Stomach smooth muscle (tissue), 2 donors: ENCODE data around the gene CLK3.
A peak's percentile ranks its signal among the peaks of the same experiment; 100 is the strongest.
"Not testable (repeated sequence)": the region's sequence is repeated elsewhere in the genome, so short reads cannot be mapped to it uniquely, and the experiment has no call there.

Source experiments
- H3K27ac ChIP-seq: one replicate; pipeline ENCODE4 v1.7.0; 2013; ENCODE audit warnings: mild to moderate bottlenecking, low read length, inconsistent platforms
- H3K27me3 ChIP-seq, 2 donors: one replicate each; pipeline ENCODE4 v1.7.0; 2013; ENCODE audit warnings: low read length in 2 of 2; ENCODE audit not compliant: insufficient read depth in 2 of 2, control insufficient read depth in 1 of 2
- H3K36me3 ChIP-seq, 2 donors: one replicate each; pipeline ENCODE4 v1.7.0; 2013; ENCODE audit warnings: low read length in 2 of 2; ENCODE audit not compliant: control insufficient read depth in 2 of 2, insufficient read depth in 2 of 2
- H3K4me1 ChIP-seq: one replicate; pipeline ENCODE4 v1.7.0; 2013; ENCODE audit warnings: low read length; ENCODE audit not compliant: control insufficient read depth, insufficient read depth
- H3K4me3 ChIP-seq, 2 donors: one replicate each; pipeline ENCODE4 v1.7.0; 2013; ENCODE audit warnings: low read length in 2 of 2
- H3K9ac ChIP-seq, 2 donors: one replicate each; pipeline ENCODE4 v1.7.0; 2013; ENCODE audit warnings: low read length in 2 of 2, mild to moderate bottlenecking in 1 of 2
- H3K9me3 ChIP-seq, 2 donors: one replicate each; pipeline ENCODE4 v1.7.0; 2013; ENCODE audit warnings: low read length in 2 of 2; ENCODE audit not compliant: control insufficient read depth in 2 of 2
- donor health status: healthy.
- donor health status: Pancreatic carcinoma.

Gene CLK3

DNA sequence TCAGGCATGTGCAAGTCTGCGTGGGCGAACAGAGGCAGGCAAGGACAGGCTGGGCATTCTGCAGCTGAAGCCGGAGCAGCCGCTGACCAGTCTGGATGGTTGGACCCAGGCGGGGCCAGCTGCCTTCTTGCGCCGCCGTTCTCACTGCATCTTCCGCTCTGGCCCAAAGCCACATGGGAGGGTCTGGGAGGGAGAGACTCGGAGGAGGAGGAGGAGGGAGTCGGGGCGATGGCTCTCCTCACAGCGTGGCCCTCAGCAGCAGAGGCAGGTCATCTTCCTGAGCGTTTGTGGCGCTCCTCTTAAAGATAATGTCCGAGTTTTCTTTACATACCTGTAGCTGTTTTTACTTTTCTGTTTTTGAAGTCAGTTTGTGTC lies 5.9 kb downstream of the CLK3 start:
- H3K9ac ChIP-seq = no peak overlapping the region
- no peak overlapping the region for H3K27ac ChIP-seq
- no peak overlapping the region for H3K4me3 ChIP-seq

DNA sequence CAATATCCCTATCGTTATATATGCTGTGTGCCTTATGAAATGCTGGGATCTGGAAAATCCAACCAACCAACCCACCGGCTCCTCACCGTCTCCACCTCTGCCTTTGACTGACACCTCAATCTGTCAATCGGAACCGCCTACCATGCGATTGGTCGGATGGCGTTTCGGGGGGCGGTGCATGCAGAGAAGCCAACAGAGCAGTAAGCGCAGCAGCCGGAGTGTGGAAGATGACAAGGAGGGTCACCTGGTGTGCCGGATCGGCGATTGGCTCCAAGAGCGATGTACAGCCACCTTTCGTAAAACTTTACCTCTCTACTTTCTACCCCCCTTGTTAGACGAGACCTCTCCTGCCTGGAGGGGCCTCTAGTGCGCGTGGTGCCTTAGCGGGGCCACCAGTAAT lies 6.3 kb downstream of the CLK3 start:
- H3K27me3 ChIP-seq = no peaks in the 10 kb centered on the region
- no peak overlapping the region for H3K27ac ChIP-seq
- H3K36me3 ChIP-seq = peaks cover 62 to 75% of the 10 kb centered on the region in 2 donors
- no peak overlapping the region for H3K4me3 ChIP-seq
- H3K9me3 ChIP-seq = no peaks in the 10 kb centered on the region
- peaks cover 28% of the 10 kb centered on the region for H3K4me1 ChIP-seq
- H3K9ac ChIP-seq = no peak overlapping the region

More for the DNA sequence above, 5.9 kb downstream of the CLK3 start:
- H3K27me3 ChIP-seq = no peaks in the 10 kb centered on the region
- H3K36me3 ChIP-seq = peaks cover 58 to 71% of the 10 kb centered on the region in 2 donors
- peaks cover 32% of the 10 kb centered on the region for H3K4me1 ChIP-seq
- H3K9me3 ChIP-seq = no peaks in the 10 kb centered on the region

DNA sequence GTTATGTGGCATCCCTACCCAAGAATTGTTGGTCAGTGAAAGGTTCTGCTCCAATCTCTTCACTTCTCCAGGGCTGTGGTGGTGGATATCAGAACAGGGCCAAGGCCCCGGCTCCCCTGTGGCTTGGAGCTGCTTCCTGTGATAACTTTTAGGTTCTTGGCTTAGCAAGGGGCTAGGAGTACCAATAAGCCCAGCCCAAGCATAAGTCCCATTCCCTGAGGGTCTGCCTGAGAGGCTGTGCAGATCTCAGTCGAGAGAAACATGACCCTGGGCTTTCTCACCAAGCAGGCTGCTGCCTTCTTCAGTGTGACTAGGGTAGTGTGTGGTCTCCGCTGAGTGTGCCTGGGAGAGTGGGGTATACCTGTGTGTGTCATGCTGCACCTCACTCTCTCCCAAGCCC lies 7.1 kb downstream of the CLK3 start:
- Histone ChIP-seq H3K4me1 (peaks cover 20% of the 10 kb centered on the region), H3K27me3 (no peaks in the 10 kb centered on the region), H3K36me3 (peaks cover 69 to 83% of the 10 kb centered on the region in 2 donors), H3K27ac (no peak overlapping the region), H3K9ac (peak overlapping the region in 1 of 2 donors; percentile 13), H3K9me3 (no peaks in the 10 kb centered on the region), H3K4me3 (no peak overlapping the region)

GRCh38 chr15:74624020-74624602 lies 8.5 kb downstream of the CLK3 start:
- Histone ChIP-seq H3K27ac (no peak overlapping the region), H3K4me3 (no peak overlapping the region), H3K9me3 (no peaks in the 10 kb centered on the region), H3K36me3 (peaks cover 79 to 97% of the 10 kb centered on the region in 2 donors), H3K9ac (no peak overlapping the region), H3K27me3 (no peaks in the 10 kb centered on the region), H3K4me1 (peaks cover 10% of the 10 kb centered on the region)

DNA sequence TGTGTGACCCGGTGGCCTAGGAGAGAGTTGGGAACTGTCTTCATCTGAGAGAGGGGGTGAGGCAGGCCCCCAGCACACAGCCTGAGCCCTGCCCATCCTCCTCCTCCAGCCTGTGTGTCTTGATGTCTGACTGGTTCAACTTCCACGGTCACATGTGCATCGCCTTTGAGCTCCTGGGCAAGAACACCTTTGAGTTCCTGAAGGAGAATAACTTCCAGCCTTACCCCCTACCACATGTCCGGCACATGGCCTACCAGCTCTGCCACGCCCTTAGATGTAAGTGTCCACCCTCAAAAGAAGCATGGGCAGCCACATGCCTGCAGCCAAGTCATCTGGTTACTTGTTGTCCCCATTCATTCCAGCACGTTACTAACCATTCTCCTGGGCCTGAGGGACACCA lies 10.1 kb downstream of the CLK3 start:
- H3K4me3 ChIP-seq = no peak overlapping the region
- H3K27ac ChIP-seq = no peak overlapping the region
- H3K4me1 ChIP-seq = peaks cover 4% of the 10 kb centered on the region
- H3K27me3 ChIP-seq = no peaks in the 10 kb centered on the region
- H3K9me3 ChIP-seq = no peaks in the 10 kb centered on the region
- H3K36me3 ChIP-seq = peaks cover 72 to 95% of the 10 kb centered on the region in 2 donors
- no peak overlapping the region for H3K9ac ChIP-seq

DNA sequence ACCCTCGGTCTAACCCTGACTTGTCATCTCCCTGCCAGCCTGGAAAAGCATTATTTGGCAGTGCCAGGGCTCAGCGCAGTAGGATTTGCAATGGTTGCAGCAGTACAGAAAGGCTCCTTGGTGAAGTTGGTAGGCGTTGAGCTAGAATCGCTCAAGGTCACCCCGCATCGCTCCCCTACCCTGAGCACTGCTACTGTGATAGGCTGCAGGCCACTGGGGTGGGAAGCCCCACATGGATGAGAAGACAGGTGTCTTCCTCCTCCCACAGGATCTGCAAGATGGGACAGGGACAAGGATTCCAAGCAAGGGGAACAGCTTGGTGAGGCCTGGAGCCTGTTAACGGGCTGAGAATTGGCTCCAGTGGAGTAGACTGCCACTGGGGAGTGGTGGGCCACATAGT lies 10.7 kb downstream of the CLK3 start:
- Histone ChIP-seq H3K36me3 (peaks cover 78 to 94% of the 10 kb centered on the region in 2 donors), H3K4me1 (no peaks in the 10 kb centered on the region)

DNA sequence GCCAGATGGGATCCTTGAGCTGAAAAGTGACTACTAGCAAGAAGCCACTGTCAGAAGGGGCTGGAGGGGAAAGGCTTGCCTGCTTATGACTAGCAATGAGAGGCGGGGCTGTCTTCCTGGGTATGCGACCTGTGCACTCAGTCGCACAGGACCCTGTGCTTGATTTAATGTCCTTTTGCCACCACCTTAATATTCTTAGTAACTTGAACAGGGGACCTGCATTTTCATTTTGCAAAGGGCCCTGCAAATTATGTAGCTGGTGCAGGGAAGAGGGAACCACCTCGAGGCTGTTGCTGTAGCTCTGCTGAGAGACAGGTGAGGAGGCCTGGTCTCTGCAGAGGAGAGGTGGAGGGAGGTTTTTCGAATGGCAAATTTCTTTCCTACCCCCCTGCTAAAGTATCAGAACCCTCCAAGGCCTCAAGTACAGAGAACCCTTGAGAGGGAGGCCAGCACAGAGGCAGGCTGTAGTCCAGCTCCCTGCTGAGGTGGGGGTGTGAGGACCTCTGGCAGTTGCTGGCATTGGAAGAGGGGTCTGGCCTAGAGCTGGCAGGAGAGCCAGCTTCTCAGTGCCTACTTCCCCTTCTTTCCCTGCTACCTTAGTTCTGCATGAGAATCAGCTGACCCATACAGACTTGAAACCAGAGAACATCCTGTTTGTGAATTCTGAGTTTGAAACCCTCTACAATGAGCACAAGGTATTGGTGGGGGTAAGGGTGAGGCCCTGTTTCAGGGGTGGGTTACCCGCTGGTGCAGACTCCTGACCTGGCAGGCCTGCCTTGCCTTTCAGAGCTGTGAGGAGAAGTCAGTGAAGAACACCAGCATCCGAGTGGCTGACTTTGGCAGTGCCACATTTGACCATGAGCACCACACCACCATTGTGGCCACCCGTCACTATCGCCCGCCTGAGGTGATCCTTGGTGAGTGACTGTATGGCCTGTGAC lies 11.4 kb downstream of the CLK3 start:
- H3K4me1 ChIP-seq = no peaks in the 10 kb centered on the region
- H3K27ac ChIP-seq = no peak overlapping the region
- peaks cover 75 to 91% of the 10 kb centered on the region in 2 donors for H3K36me3 ChIP-seq
- no peak overlapping the region for H3K4me3 ChIP-seq
- H3K27me3 ChIP-seq = no peaks in the 10 kb centered on the region
- H3K9me3 ChIP-seq = no peaks in the 10 kb centered on the region
- H3K9ac ChIP-seq = no peak overlapping the region

More for the DNA sequence above, 10.7 kb downstream of the CLK3 start:
- Histone ChIP-seq H3K9me3 (no peaks in the 10 kb centered on the region), H3K27me3 (no peaks in the 10 kb centered on the region), H3K4me3 (no peak overlapping the region), H3K27ac (no peak overlapping the region), H3K9ac (no peak overlapping the region)

GRCh38 chr15:74627766-74628165 lies 12.1 kb downstream of the CLK3 start:
- Histone ChIP-seq H3K9me3 (no peaks in the 10 kb centered on the region), H3K4me3 (no peak overlapping the region), H3K4me1 (no peaks in the 10 kb centered on the region), H3K36me3 (peaks cover 70 to 89% of the 10 kb centered on the region in 2 donors), H3K27ac (no peak overlapping the region), H3K27me3 (no peaks in the 10 kb centered on the region), H3K9ac (no peak overlapping the region)

GRCh38 chr15:74628199-74628598 lies 12.6 kb downstream of the CLK3 start:
- H3K27me3 ChIP-seq = no peaks in the 10 kb centered on the region
- no peak overlapping the region for H3K9ac ChIP-seq
- H3K36me3 ChIP-seq = peaks cover 66 to 88% of the 10 kb centered on the region in 2 donors
- no peak overlapping the region for H3K27ac ChIP-seq
- H3K4me3 ChIP-seq = no peak overlapping the region
- no peaks in the 10 kb centered on the region for H3K9me3 ChIP-seq
- H3K4me1 ChIP-seq = no peaks in the 10 kb centered on the region

GRCh38 chr15:74628949-74629348 lies 13.3 kb downstream of the CLK3 start:
- Histone ChIP-seq H3K4me3 (no peak overlapping the region), H3K9me3 (no peaks in the 10 kb centered on the region), H3K36me3 (peaks cover 63 to 83% of the 10 kb centered on the region in 2 donors), H3K9ac (no peak overlapping the region), H3K27me3 (no peaks in the 10 kb centered on the region), H3K27ac (no peak overlapping the region), H3K4me1 (no peaks in the 10 kb centered on the region)

GRCh38 chr15:74629696-74630095 lies 14.1 kb downstream of the CLK3 start:
- H3K27me3 ChIP-seq, H3K9me3 ChIP-seq, H3K27ac ChIP-seq, H3K4me1 ChIP-seq, H3K9ac ChIP-seq, H3K4me3 ChIP-seq: not testable (repeated sequence)
- peaks cover 63 to 82% of the 10 kb centered on the region in 2 donors for H3K36me3 ChIP-seq
